AG04450 (cell line): ENCODE results near the gene IER5. TPM values are rescaled to one million over a fixed set of nuclear protein-coding genes. Genes with fewer than 3 reads are reported as not detected.

Experiments
- CTCF ChIA-PET: fragments of 300-600, 350-600 bp; formaldehyde crosslinking; extraction: SDS; loops from one replicate; lab custom pipeline; 2022; ENCODE audit warnings: antibody characterized with exemption, inconsistent platforms; lab: Charles Lee
- POLR2A ChIA-PET: fragments of 350-600 bp; formaldehyde crosslinking; extraction: SDS; loops from one replicate; lab custom pipeline; 2021; ENCODE audit warnings: antibody characterized with exemption, inconsistent platforms; lab: Yijun Ruan, JAX
- DNase-seq: peaks from one replicate; pipeline ENCODE4 v3.0.0-alpha.2; 2011; ENCODE audit warnings: low read depth, low spot score
- H3K27ac ChIP-seq: one replicate; pipeline ENCODE4 v1.5.1; 2012; ENCODE audit warnings: low read depth, low read length, control low read depth
- H3K27me3 ChIP-seq: one replicate; pipeline ENCODE4 v1.6.0; 2012; ENCODE audit warnings: low read length; ENCODE audit not compliant: control insufficient read depth, insufficient read depth
- H3K4me3 ChIP-seq: 2 replicates; pipeline ENCODE4 v1.5.1; 2011; ENCODE audit warnings: mild to moderate bottlenecking, low read depth, low read length, control low read depth
- H3K9me3 ChIP-seq: 2 replicates; pipeline ENCODE4 v1.5.1; 2012; ENCODE audit warnings: low read length; ENCODE audit not compliant: control insufficient read depth, insufficient read depth
- CTCF ChIP-seq: IDR thresholded peaks from 2 replicates; pipeline ENCODE4 v1.5.1; 2011; ENCODE audit warnings: low read depth, low read length, control low read depth, inconsistent platforms
- polyA plus RNA-seq: library from polyadenylated mRNA; depleted of rRNA; stranded (reverse); fragments of >200 nt; gene quantifications from 2 replicates; pipeline ENCODE4 v1.2.3, GENCODE V29; 2011

IER5 gene
- polyA plus RNA-seq, 1 experiment, result 20.7 TPM

- POLR2A ChIA-PET, result interaction anchor here (2.2 kb wide), 1 partner anchor 10 kb away, joined by 8 read pairs; no protein-coding TSS in a partner anchor
Observed at GRCh38 chr1:181126289-181126688, 37.8 kb downstream of the IER5 start.

GRCh38 chr1:181126871-181127587, 38.5 kb downstream of the IER5 start:
- POLR2A ChIA-PET, result interaction anchor here (0.9 to 2.2 kb wide), 4 partner anchors 9 to 22 kb away, joined by 3 to 8 read pairs (median 4); no protein-coding TSS in a partner anchor

More at GRCh38 chr1:181126289-181126688, 37.8 kb downstream of the IER5 start:
- DNase-seq, result no peak
- Histone ChIP-seq H3K4me3 (no peak overlapping the region), H3K9me3 (no peaks in the 10 kb centered on the region), H3K27ac (no peak overlapping the region), H3K27me3 (no peaks in the 10 kb centered on the region)
- CTCF ChIA-PET, result no interaction called here
- no peak for TF ChIP-seq CTCF

GRCh38 chr1:181127898-181128453, 39.5 kb downstream of the IER5 start:
- H3K9me3 ChIP-seq, result no peaks in the 10 kb centered on the region
- no peak overlapping the region for H3K4me3 ChIP-seq
- POLR2A ChIA-PET, result interaction anchor here (0.8 to 2.2 kb wide), 4 partner anchors 8 to 37 kb away, joined by 3 to 8 read pairs (median 4); no protein-coding TSS in a partner anchor
- H3K27me3 ChIP-seq, result no peaks in the 10 kb centered on the region
- CTCF ChIA-PET, result interaction anchor here (0.8 to 2.2 kb wide), 4 partner anchors 8 to 246 kb away, joined by 3 to 9 read pairs (median 5); no protein-coding TSS in a partner anchor
- H3K27ac ChIP-seq, result peak overlapping the region; percentile 21
- no peak for TF ChIP-seq CTCF
- no peak for DNase-seq

More at GRCh38 chr1:181126871-181127587, 38.5 kb downstream of the IER5 start:
- Histone ChIP-seq H3K9me3 (no peaks in the 10 kb centered on the region), H3K27me3 (no peaks in the 10 kb centered on the region), H3K4me3 (no peak overlapping the region), H3K27ac (no peak overlapping the region)
- no peak for DNase-seq
- CTCF ChIA-PET, result interaction anchor here (0.6 to 1.4 kb wide), 5 partner anchors 9 to 160 kb away, joined by 3 to 9 read pairs (median 4); no protein-coding TSS in a partner anchor
- no peak for TF ChIP-seq CTCF

- CTCF ChIA-PET, result interaction anchor here (0.7 to 2.2 kb wide), 3 partner anchors 14 to 247 kb away, joined by 3 to 9 read pairs (median 4); no protein-coding TSS in a partner anchor
Observed at GRCh38 chr1:181128592-181129497, 40.3 kb downstream of the IER5 start.

More at GRCh38 chr1:181128592-181129497, 40.3 kb downstream of the IER5 start:
- TF ChIP-seq CTCF, result no peak
- Histone ChIP-seq H3K27ac (no peak overlapping the region), H3K4me3 (no peak overlapping the region), H3K27me3 (no peaks in the 10 kb centered on the region), H3K9me3 (no peaks in the 10 kb centered on the region)
- DNase-seq, result no peak
- POLR2A ChIA-PET, result interaction anchor here (0.6 to 2.2 kb wide), 6 partner anchors 7 to 117 kb away, joined by 3 to 8 read pairs (median 5); partner anchors contain the start of gene IER5
